A673 (cell line): Measurements from ENCODE around the gene OR9Q1. TPM values are rescaled to one million over a fixed set of nuclear protein-coding genes. Genes with fewer than 3 reads are reported as not detected.

Experiments used
- BruUV-seq: library from RNA; stranded (reverse); fragments of 400-500 nt; replicated peaks from 2 replicates; lab custom pipeline; 2021; lab: Mats Ljungman, UMichigan
- CTCF ChIA-PET: fragments of 300-600 bp; sonication (Branson Sonifier 250); formaldehyde crosslinking; loops from one replicate; lab custom pipeline; 2022; ENCODE audit warnings: antibody characterized with exemption; lab: Charles Lee
- POLR2A ChIA-PET: fragments of 300-600 bp; sonication (Branson Sonifier 250); formaldehyde crosslinking; loops from one replicate; lab custom pipeline; 2022; ENCODE audit warnings: antibody characterized with exemption; ENCODE audit not compliant: low non-redundant PET; lab: Charles Lee
- DNase-seq: peaks from one replicate; pipeline ENCODE4 v3.0.0-alpha.2; 2015; ENCODE audit warnings: low spot score
- H3K27ac ChIP-seq: fragments of 200-600 bp; sonication (generic); 2 replicates; pipeline ENCODE4 v1.5.1; 2016; ENCODE audit warnings: mixed run types, low read depth, mild to moderate bottlenecking, mixed read lengths, antibody characterized with exemption, low read length; ENCODE audit not compliant: poor library complexity, severe bottlenecking
- H3K27me3 ChIP-seq: fragments of 200-600 bp; sonication (generic); replicated peaks from 2 replicates; pipeline ENCODE4 v1.6.1; 2017; ENCODE audit warnings: mixed run types, low read depth, mild to moderate bottlenecking, mixed read lengths, antibody characterized with exemption, low read length; ENCODE audit not compliant: insufficient read depth, poor library complexity
- H3K36me3 ChIP-seq: fragments of 200-600 bp; sonication (generic); 2 replicates; pipeline ENCODE4 v1.6.1; 2016; ENCODE audit warnings: mixed run types, mild to moderate bottlenecking, mixed read lengths, antibody characterized with exemption, low read length; ENCODE audit not compliant: insufficient read depth, poor library complexity, severe bottlenecking
- H3K4me1 ChIP-seq: fragments of 200-600 bp; sonication (generic); 2 replicates; pipeline ENCODE4 v1.6.1; 2017; ENCODE audit warnings: mixed run types, mild to moderate bottlenecking, mixed read lengths, antibody characterized with exemption, low read length; ENCODE audit not compliant: insufficient read depth, poor library complexity, severe bottlenecking
- H3K4me3 ChIP-seq: fragments of 200-600 bp; sonication (generic); 2 replicates; pipeline ENCODE4 v1.5.1; 2016; ENCODE audit warnings: low read depth, mixed run types, mild to moderate bottlenecking, mixed read lengths, low read length; ENCODE audit not compliant: poor library complexity, severe bottlenecking
- H3K9me3 ChIP-seq: fragments of 200-600 bp; sonication (generic); 2 replicates; pipeline ENCODE4 v1.6.1; 2016; ENCODE audit warnings: mixed run types, low read depth, mild to moderate bottlenecking, mixed read lengths, antibody characterized with exemption, low read length; ENCODE audit not compliant: poor library complexity, severe bottlenecking
- CTCF ChIP-seq: fragments of 300-800, 200-600 bp; sonication (generic); conservative IDR thresholded peaks from 2 replicates; pipeline ENCODE4 v1.5.1; 2017; ENCODE audit warnings: low read depth, mild to moderate bottlenecking, antibody characterized with exemption, low read length, moderate library complexity, mixed read lengths
- EZH2 ChIP-seq: fragments of 200-600 bp; sonication (generic); IDR thresholded peaks from 2 replicates; pipeline ENCODE4 v1.6.1; 2017; ENCODE audit warnings: borderline replicate concordance, low read depth, mild to moderate bottlenecking, mixed read lengths, antibody characterized with exemption, low read length; ENCODE audit not compliant: poor library complexity, severe bottlenecking
- intact Hi-C: fragments of 100-400 bp; cut with micrococcal nuclease; formaldehyde crosslinking; loops from one replicate; pipeline ENCODE4 v1.10.0; 2022; ENCODE audit not compliant: unreplicated experiment
- total RNA-seq: library from RNA; stranded (reverse); gene quantifications from 2 replicates; pipeline ENCODE4 v1.2.3, GENCODE V29; 2021

OR9Q1 gene
- total RNA-seq, 1 experiment from 2014 or later, result not detected

- H3K4me1 ChIP-seq, result no peaks in the 10 kb centered on the region
- DNase-seq, result no peak
- intact Hi-C loops, result no loop called here
- ChIA-PET POLR2A (no interaction called here), CTCF (no interaction called here)
- no peaks in the 10 kb centered on the region for H3K27me3 ChIP-seq
- no peak overlapping the region for H3K4me3 ChIP-seq
- TF ChIP-seq CTCF, result no peak
- no peak for TF ChIP-seq EZH2
- H3K36me3 ChIP-seq, result no peaks in the 10 kb centered on the region
- no peak overlapping the region for H3K27ac ChIP-seq
- BruUV-seq, result no TSS peak
- H3K9me3 ChIP-seq, result no peaks in the 10 kb centered on the region
Observed at GRCh38 chr11:58058276-58059006, 34.8 kb downstream of the OR9Q1 start.

GRCh38 chr11:58059007-58059350 lies 35.3 kb downstream of the OR9Q1 start:
- DNase-seq, result no peak
- H3K36me3 ChIP-seq, result no peaks in the 10 kb centered on the region
- ChIA-PET CTCF (no interaction called here), POLR2A (no interaction called here)
- no peak for TF ChIP-seq EZH2
- no peak for TF ChIP-seq CTCF
- H3K4me1 ChIP-seq, result no peaks in the 10 kb centered on the region
- no peak overlapping the region for H3K27ac ChIP-seq
- no peak overlapping the region for H3K4me3 ChIP-seq
- no TSS peak for BruUV-seq
- H3K27me3 ChIP-seq, result no peaks in the 10 kb centered on the region
- no peaks in the 10 kb centered on the region for H3K9me3 ChIP-seq
- intact Hi-C loops, result no loop called here

GRCh38 chr11:58060535-58060934 lies 36.9 kb downstream of the OR9Q1 start:
- H3K36me3 ChIP-seq, result no peaks in the 10 kb centered on the region
- no peak for TF ChIP-seq CTCF
- no peak for TF ChIP-seq EZH2
- no TSS peak for BruUV-seq
- no peaks in the 10 kb centered on the region for H3K4me1 ChIP-seq
- no peak overlapping the region for H3K27ac ChIP-seq
- H3K27me3 ChIP-seq, result no peaks in the 10 kb centered on the region
- intact Hi-C loops, result loop anchor here (10.0 kb wide), 1 partner anchor 236 kb away; no protein-coding TSS in a partner anchor
- POLR2A ChIA-PET, result no interaction called here
- no peaks in the 10 kb centered on the region for H3K9me3 ChIP-seq
- no peak for DNase-seq
- CTCF ChIA-PET, result interaction anchor here (1.0 kb wide), 1 partner anchor 30 kb away, joined by 3 read pairs; the partner anchor contains the start of gene OR6Q1
- H3K4me3 ChIP-seq, result no peak overlapping the region
